Fibroblast of the aortic adventitia (primary cell): Measurements from ENCODE around the gene CALML6. TPM values are rescaled to one million over a fixed set of nuclear protein-coding genes. Genes with fewer than 3 reads are reported as not detected.

ENCODE experiments used
- DNase-seq: peaks from one replicate; pipeline ENCODE4 v3.0.0-alpha.2; 2010; ENCODE audit warnings: low read depth
- H3K4me3 ChIP-seq: 2 replicates; pipeline ENCODE4 v1.5.1; 2011; ENCODE audit warnings: low read depth, mild to moderate bottlenecking, control low read depth, low read length, moderate library complexity
- total RNA-seq: library from RNA; depleted of rRNA; stranded (reverse); fragments of >200 nt; gene quantifications from 2 replicates; pipeline ENCODE4 v1.2.3, GENCODE V29; 2012; ENCODE audit warnings: low replicate concordance
- TF ChIP-seq, protein P1 (sequence below): IDR thresholded peaks from 2 replicates; pipeline ENCODE4 v1.5.1; 2011; ENCODE audit warnings: mild to moderate bottlenecking, low read length, control low read depth, inconsistent platforms; ENCODE audit not compliant: insufficient read depth

CALML6 gene
- total RNA-seq, 1 donor, result 0.36 TPM

- TF ChIP-seq, protein P1, sequence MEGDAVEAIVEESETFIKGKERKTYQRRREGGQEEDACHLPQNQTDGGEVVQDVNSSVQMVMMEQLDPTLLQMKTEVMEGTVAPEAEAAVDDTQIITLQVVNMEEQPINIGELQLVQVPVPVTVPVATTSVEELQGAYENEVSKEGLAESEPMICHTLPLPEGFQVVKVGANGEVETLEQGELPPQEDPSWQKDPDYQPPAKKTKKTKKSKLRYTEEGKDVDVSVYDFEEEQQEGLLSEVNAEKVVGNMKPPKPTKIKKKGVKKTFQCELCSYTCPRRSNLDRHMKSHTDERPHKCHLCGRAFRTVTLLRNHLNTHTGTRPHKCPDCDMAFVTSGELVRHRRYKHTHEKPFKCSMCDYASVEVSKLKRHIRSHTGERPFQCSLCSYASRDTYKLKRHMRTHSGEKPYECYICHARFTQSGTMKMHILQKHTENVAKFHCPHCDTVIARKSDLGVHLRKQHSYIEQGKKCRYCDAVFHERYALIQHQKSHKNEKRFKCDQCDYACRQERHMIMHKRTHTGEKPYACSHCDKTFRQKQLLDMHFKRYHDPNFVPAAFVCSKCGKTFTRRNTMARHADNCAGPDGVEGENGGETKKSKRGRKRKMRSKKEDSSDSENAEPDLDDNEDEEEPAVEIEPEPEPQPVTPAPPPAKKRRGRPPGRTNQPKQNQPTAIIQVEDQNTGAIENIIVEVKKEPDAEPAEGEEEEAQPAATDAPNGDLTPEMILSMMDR, result no peak
- DNase-seq, result no peak
- no peak overlapping the region for H3K4me3 ChIP-seq
Observed at GRCh38 chr1:1921901-1922701, 7.0 kb downstream of the CALML6 start.

DNA sequence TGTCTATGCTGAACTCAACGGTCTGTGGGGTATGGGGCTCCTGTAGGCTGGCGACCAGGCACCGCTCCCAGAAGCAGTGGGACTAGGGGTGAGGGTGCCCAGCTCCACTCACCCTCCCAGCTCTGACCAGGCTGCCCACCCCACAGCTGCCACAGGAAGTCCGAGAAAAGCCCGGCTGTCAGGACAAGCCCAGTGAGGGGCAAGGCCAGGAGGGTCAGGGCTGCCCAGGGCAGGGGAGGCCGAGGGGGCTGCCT, 7.6 kb downstream of the CALML6 start:
- TF ChIP-seq, protein P1, result no peak
- no peak for DNase-seq

GRCh38 chr1:1922956-1923833, 8.1 kb downstream of the CALML6 start:
- TF ChIP-seq, protein P1, result no peak
- DNase-seq, result no peak
- no peak overlapping the region for H3K4me3 ChIP-seq

More for the DNA sequence above, 7.6 kb downstream of the CALML6 start:
- H3K4me3 ChIP-seq, result no peak overlapping the region

- H3K4me3 ChIP-seq, result no peak overlapping the region
- DNase-seq, result no peak
- TF ChIP-seq, protein P1, result no peak
Observed at GRCh38 chr1:1924386-1924785, 9.3 kb downstream of the CALML6 start.

GRCh38 chr1:1924849-1925248, 9.8 kb downstream of the CALML6 start:
- TF ChIP-seq, protein P1, result no peak
- H3K4me3 ChIP-seq, result no peak overlapping the region
- DNase-seq, result no peak

GRCh38 chr1:1925437-1926345, 10.6 kb downstream of the CALML6 start:
- H3K4me3 ChIP-seq, result no peak overlapping the region
- TF ChIP-seq, protein P1, result no peak
- no peak for DNase-seq
